NCI-H345 treated with DMSO at 0.1 percent for 48 hours (cell line): ENCODE results near the gene THUMPD1.
"Not testable (repeated sequence)": the region's sequence is repeated elsewhere in the genome, so short reads cannot be mapped to it uniquely, and the experiment has no call there.

Source experiments
- DNase-seq: peaks from one replicate; lab custom pipeline; 2025; ENCODE audit not compliant: unreplicated experiment; lab: John Stamatoyannopoulos, UW

The THUMPD1 gene, protein sequence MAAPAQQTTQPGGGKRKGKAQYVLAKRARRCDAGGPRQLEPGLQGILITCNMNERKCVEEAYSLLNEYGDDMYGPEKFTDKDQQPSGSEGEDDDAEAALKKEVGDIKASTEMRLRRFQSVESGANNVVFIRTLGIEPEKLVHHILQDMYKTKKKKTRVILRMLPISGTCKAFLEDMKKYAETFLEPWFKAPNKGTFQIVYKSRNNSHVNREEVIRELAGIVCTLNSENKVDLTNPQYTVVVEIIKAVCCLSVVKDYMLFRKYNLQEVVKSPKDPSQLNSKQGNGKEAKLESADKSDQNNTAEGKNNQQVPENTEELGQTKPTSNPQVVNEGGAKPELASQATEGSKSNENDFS

DNA sequence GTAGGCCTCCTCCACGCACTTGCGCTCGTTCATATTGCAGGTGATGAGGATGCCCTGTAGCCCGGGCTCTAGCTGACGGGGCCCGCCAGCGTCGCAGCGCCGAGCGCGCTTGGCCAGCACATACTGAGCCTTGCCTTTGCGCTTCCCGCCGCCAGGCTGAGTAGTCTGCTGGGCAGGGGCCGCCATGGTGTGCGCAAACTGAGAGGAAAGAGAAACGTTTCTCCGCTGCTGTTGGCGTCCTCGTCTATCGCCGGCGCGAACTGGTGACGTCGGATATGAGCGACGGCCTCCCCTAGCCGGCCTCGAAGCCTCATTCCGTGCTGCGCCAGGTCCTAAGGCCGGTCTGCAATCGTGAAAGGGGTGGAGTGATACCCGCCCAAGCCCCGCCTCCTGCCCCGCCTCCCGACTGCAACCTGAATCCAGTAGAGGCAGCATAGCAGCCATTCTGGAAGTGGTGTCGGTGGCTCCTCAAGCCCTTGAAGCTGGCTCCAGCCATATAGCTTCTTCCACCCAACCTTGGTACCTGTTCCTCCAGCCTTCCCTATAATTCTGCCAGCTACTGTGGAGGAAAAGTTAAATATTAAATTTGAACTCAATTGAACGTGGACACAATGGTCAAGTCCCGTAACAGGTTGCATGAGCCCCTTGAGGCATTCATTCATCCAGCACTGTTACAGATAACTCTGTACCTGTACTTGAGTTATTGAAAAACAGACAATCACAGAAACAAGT is at the start of gene THUMPD1:
THUMPD1 (minus strand) TSS at position 265 of the 732 bp plus-strand sequence; CDS start at position 186, 79 bp downstream.
- DNase-seq, result peak; percentile 80

GRCh38 chr16:20789130-20789529 is 47.5 kb upstream of the THUMPD1 start:
- DNase-seq, result no peak

GRCh38 chr16:20784204-20784603 is 42.6 kb upstream of the THUMPD1 start:
- no peak for DNase-seq

DNA sequence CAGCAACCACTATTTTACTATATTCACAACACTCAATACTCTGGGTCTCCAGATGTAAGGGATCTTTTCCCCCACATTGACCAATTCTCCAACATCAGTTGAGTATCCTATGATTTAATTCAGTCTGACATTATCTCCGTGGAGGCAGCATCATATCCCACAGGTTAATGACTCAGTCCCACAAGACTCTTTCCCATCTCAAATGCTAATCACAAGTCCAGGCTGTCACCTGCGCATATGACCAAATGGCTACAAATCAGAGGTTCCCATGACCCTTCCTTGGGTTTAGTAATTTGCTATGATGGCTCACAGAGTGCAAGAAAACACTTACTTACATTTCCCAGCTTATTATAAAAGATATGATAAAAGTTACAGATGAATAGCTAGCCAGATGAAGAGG is 40.9 kb upstream of the THUMPD1 start:
- DNase-seq, result no peak

- DNase-seq, result no peak
Measured at GRCh38 chr16:20781697-20782096, 40.1 kb upstream of the THUMPD1 start.

DNA sequence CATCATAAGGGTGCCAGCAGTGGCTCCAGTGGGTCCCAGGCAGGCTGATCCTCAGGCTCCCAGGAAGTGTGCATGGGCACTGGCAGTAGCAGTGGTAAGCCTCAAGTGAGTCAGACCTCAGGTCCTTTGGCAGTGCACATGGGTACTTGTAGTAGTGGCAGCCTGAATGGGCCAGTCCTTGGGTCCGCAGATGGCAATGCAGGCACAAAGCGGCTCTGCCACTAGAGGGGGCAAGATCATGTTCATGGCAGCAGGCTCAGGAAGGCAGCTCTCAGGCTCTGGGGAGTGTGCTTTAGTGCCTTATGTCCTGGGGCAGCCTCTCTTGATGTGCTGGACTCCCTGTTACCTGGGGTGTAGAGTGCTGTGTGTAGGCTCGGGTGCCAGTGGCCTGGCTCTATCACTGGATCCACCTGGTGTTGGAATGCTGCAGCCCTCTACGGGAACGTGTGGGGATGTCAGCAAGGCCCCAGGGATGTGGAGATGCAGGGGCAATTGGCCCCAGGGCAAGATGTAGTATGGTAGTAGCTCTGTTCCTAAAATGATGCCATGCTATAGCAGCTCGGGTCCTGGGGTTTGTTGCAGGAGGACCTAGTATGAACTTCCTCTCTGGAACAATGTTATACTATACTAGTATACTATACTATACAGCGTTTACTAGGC is 33.2 kb upstream of the THUMPD1 start:
- DNase-seq, result peak; percentile 16

DNA sequence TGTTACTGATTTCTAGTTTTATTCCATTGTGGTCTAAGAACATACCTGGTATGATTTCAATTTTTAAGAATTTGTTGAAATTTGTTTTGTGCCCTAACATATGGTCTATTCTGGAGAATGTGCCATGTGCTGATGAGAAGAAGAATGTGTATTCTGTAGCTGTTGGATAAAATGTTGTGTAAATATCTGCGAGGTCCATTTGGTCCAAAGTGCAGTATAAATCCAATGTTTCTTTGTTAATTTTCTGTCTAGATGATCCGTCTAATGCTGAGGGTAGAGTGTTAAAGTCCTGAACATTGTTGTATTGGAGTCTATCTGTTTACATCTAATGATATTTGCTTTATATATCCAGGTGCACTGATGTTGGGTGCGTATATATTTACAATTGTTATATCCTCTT is 32.1 kb upstream of the THUMPD1 start:
- DNase-seq, result no peak

GRCh38 chr16:20768818-20769217 is 27.2 kb upstream of the THUMPD1 start:
- DNase-seq, result no peak

- DNase-seq, result no peak
Measured at GRCh38 chr16:20768121-20768520, 26.5 kb upstream of the THUMPD1 start.

- no peak for DNase-seq
Measured at GRCh38 chr16:20767577-20767976, 26.0 kb upstream of the THUMPD1 start.

- DNase-seq, result no peak
Measured at GRCh38 chr16:20766294-20766693, 24.7 kb upstream of the THUMPD1 start.

DNA sequence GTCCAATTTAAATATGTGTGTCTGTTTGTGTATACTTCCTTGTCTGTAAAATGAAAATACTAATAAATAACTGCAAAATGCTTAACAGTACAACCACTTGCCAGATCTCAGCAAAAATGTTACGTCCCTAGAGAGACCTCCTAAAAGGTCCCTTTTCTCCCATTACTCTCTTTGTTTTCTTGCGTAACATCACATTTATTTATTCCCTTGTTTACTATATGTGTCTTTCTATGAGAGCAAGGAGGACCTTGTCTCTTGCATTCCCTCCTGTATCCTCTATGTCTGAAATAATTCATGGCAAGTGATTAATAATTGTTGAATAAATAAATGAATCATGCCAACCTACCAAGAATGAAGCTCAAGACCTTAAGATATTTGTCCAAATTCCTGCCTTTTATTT is 24.1 kb upstream of the THUMPD1 start:
- DNase-seq, result no peak

DNA sequence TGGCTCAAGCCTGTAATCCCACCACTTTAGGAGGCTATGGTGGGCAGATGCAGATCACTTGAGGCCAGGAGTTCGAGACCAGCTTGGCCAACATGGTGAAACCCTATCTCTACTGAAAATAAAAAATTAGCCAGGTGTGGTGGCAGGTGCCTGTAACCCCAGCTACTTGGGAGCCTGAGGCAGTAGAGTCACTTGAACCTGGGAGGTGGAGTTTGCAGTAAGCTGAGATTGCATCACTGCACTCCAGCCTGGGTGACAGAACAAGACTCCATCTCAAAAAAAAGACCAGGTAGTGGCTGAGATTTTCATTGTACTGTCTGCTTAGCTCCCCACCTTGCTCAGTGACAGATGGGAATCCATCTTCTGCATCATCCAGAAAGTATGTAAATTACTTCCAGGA is 22.8 kb upstream of the THUMPD1 start:
- DNase-seq, result not testable (repeated sequence)

DNA sequence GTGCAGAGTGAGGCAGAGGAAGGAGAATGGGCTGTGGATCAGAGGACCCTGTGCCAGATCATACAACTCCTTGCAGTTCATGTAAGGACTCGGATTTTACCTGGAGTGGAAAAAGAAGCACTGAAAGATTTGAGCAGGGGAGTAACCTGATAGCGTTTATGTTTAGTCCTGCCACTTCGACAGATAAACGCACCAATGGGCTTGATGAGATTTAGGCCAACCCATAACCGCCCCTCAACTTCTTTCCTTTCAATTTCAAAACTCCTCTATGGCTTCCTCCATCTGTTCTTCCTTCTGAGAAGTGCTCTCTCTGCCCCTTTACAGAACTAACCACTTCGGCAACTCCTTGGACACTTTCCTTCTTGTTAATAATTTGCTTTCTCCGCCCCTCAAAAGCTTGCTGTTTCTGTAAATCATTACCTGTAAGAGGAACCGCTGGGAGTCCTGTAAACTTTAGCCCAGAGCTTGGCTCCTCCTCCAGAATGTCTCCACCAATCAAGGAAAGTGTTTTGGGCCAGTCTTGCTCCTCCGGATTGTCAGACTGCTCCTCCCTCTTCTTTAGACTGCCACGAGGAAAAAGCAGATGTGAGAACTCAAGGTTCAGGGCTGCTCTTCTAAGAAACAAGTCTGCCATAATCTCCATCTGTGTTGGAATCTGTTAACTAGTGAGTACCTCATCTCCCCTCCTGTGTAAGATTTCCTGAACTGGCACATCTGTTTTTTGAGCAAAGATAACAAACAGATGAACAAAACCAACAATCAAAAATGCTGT is 22.0 kb upstream of the THUMPD1 start, which contains the start of gene ACSM3:
ACSM3 (plus strand) TSS at position 554 of the 772 bp plus-strand sequence. CDS start 6,021 bp downstream, outside the sequence.
- DNase-seq, result no peak

- no peak for DNase-seq
Measured at GRCh38 chr16:20762404-20763123, 20.9 kb upstream of the THUMPD1 start.

DNA sequence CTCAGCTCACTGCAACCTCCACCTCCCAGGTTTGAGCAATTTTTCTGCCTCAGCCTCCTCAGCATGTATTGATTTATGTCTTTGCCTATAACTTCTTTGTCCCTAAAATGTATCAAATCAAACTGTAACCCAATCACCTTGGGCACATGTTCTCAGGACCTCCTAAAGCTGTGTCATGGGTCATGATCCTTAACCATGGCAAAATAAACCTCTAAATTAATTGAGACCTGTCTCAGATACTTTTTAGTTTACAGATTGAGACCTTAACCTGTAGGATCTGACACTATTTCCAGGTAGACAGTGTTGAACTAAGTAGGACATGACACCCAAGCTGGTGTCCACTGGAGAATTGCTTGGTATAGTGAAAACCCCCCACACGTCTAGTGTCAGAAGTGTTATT is 19.6 kb upstream of the THUMPD1 start:
- no peak for DNase-seq

DNA sequence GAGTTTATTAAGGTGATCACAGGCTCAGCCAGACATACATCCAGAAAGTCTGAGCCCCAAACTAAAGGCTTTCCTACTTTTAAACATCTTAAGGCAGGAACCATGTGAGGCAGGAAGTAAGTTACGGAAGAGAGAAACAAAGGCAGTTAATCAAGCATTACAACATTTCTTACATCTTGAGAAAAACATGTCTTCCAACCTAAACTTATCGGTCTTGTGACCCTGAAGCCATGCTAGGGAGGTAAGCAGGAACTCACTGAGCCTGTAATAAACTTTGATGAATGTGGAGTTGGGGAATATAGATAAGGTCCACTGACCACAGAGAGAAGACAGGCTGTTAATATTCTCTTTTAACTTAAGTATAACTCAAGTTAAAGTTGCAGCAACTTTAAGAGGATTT is 18.7 kb upstream of the THUMPD1 start:
- no peak for DNase-seq

GRCh38 chr16:20755799-20756198 is 14.2 kb upstream of the THUMPD1 start:
- not testable (repeated sequence) for DNase-seq

GRCh38 chr16:20755238-20755637 is 13.6 kb upstream of the THUMPD1 start:
- no peak for DNase-seq

- no peak for DNase-seq
Measured at GRCh38 chr16:20753727-20754126, 12.1 kb upstream of the THUMPD1 start.
